Neural progenitor cell (in vitro differentiated cells): ENCODE measurements around the gene TMCO2. TPM values are rescaled to one million over a fixed set of nuclear protein-coding genes. Genes with fewer than 3 reads are reported as not detected.

Experiments used
- DNase-seq: peaks from one replicate; pipeline ENCODE4 v3.0.0-alpha.2; 2016; ENCODE audit warnings: low spot score
- H2AFZ ChIP-seq: fragments of 200-600 bp; sonication (generic); replicated peaks from 2 replicates; pipeline ENCODE4 v1.6.1; 2016; ENCODE audit warnings: antibody characterized with exemption
- H3F3A ChIP-seq: fragments of 200-600 bp; sonication (generic); 2 replicates; pipeline ENCODE4 v1.6.1; 2016; ENCODE audit warnings: antibody characterized with exemption, low read depth
- H3K27ac ChIP-seq: fragments of 200-600 bp; sonication (generic); 2 replicates; pipeline ENCODE4 v1.5.1; 2016; ENCODE audit warnings: mild to moderate bottlenecking
- H3K27me3 ChIP-seq: fragments of 200-600 bp; sonication (generic); 2 replicates; pipeline ENCODE4 v1.6.1; 2016; ENCODE audit warnings: mild to moderate bottlenecking, moderate library complexity
- H3K36me3 ChIP-seq: fragments of 200-600 bp; sonication (generic); 2 replicates; pipeline ENCODE4 v1.5.1; 2016
- H3K4me1 ChIP-seq: fragments of 200-600 bp; sonication (generic); 2 replicates; pipeline ENCODE4 v1.6.1; 2016; ENCODE audit warnings: mixed run types
- H3K4me2 ChIP-seq: fragments of 200-600 bp; sonication (generic); 2 replicates; pipeline ENCODE4 v1.6.1; 2016
- H3K4me3 ChIP-seq: fragments of 200-600 bp; sonication (generic); 2 replicates; pipeline ENCODE4 v1.5.1; 2016
- H3K79me2 ChIP-seq: fragments of 200-600 bp; sonication (generic); 2 replicates; pipeline ENCODE4 v1.6.1; 2016; ENCODE audit warnings: low read depth
- H3K9ac ChIP-seq: fragments of 200-600 bp; sonication (generic); 2 replicates; pipeline ENCODE4 v1.6.1; 2016
- H3K9me3 ChIP-seq: fragments of 200-600 bp; sonication (generic); 2 replicates; pipeline ENCODE4 v1.5.1; 2016; ENCODE audit warnings: low read depth
- H4K20me1 ChIP-seq: fragments of 200-600 bp; sonication (generic); 2 replicates; pipeline ENCODE4 v1.6.1; 2016; ENCODE audit warnings: low read depth
- H3K27ac Mint-ChIP-seq: 3 replicates; pipeline ENCODE4 v1.8.0; 2021; ENCODE audit warnings: mixed read lengths
- H3K27me3 Mint-ChIP-seq: 2 replicates; pipeline ENCODE4 v1.8.0; 2022; ENCODE audit warnings: low read depth, mild to moderate bottlenecking, inconsistent platforms, moderate library complexity, mixed read lengths; ENCODE audit not compliant: insufficient read depth
- H3K36me3 Mint-ChIP-seq: 3 replicates; pipeline ENCODE4 v1.8.0; 2021; ENCODE audit warnings: mixed read lengths
- H3K4me1 Mint-ChIP-seq: 3 replicates; pipeline ENCODE4 v1.8.0; 2021; ENCODE audit warnings: mixed read lengths
- H3K4me3 Mint-ChIP-seq: 3 replicates; pipeline ENCODE4 v1.8.0; 2021; ENCODE audit warnings: mild to moderate bottlenecking, moderate library complexity, mixed read lengths
- H3K9me3 Mint-ChIP-seq: 3 replicates; pipeline ENCODE4 v1.8.0; 2020; ENCODE audit warnings: mixed read lengths
- CTCF ChIP-seq: fragments of 200-600 bp; sonication (generic); IDR thresholded peaks from 2 replicates; pipeline ENCODE4 v1.5.1; 2017; ENCODE audit warnings: antibody characterized with exemption, mild to moderate bottlenecking
- EZH2 ChIP-seq: fragments of 200-600 bp; sonication (generic); IDR thresholded peaks from 2 replicates; pipeline ENCODE4 v1.6.1; 2017; ENCODE audit warnings: antibody characterized with exemption, mild to moderate bottlenecking, moderate library complexity
- EZH2phosphoT487 ChIP-seq: fragments of 200-600 bp; sonication (generic); IDR thresholded peaks from 2 replicates; pipeline ENCODE4 v1.6.1; 2017; ENCODE audit warnings: antibody characterized with exemption
- total RNA-seq: library from RNA; depleted of rRNA; stranded (reverse); fragments of >200 nt; gene quantifications from 2 replicates; pipeline ENCODE4 v1.2.3, GENCODE V29; 2015; ENCODE audit warnings: low replicate concordance

The TMCO2 gene
- not detected in 2 replicates for total RNA-seq

DNA sequence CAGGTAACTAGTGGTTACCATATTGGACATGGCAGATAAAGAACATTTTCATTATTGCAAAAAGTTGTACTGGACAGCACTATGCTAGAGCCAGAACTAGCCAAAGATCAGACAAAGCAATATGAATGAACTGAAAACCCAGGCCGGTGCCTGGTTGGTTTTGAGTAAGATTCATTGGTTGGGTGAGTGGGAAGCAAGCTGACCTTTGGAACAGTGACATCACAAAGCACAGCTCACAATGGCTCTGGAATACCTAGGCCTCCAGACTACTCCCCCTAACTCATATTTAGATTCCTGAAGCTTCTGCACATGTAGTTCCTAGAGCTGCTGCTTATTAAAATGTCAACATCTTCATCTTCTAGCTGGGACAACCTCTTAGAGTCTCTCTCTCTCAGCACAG lies at the start of gene TMCO2:
TMCO2 (plus strand) TSS at position 283 of the 400 bp plus-strand sequence; CDS start at position 340, 57 bp downstream.
- Mint-ChIP-seq H3K27ac (no peak within 1 kb of the TSS), H3K4me3 (no peak within 1 kb of the TSS), H3K4me1 (no peaks in the 10 kb centered on the region), H3K27me3 (no peaks in the 10 kb centered on the region), H3K9me3 (no peaks in the 10 kb centered on the region), H3K36me3 (no peaks in the 10 kb centered on the region)
- Histone ChIP-seq H3K9ac (no peak within 1 kb of the TSS), H3K4me1 (no peaks in the 10 kb centered on the region), H2AFZ (no peak within 1 kb of the TSS), H3K36me3 (no peaks in the 10 kb centered on the region), H3K79me2 (no peaks in the 10 kb centered on the region), H3K4me2 (no peak within 1 kb of the TSS), H3F3A (no peaks in the 10 kb centered on the region), H3K27ac (no peak within 1 kb of the TSS), H3K27me3 (no peaks in the 10 kb centered on the region), H3K9me3 (no peaks in the 10 kb centered on the region), H4K20me1 (no peaks in the 10 kb centered on the region), H3K4me3 (no peak within 1 kb of the TSS)
- TF ChIP-seq EZH2 (no peak), CTCF (no peak), EZH2phosphoT487 (no peak)
- DNase-seq = no peak

DNA sequence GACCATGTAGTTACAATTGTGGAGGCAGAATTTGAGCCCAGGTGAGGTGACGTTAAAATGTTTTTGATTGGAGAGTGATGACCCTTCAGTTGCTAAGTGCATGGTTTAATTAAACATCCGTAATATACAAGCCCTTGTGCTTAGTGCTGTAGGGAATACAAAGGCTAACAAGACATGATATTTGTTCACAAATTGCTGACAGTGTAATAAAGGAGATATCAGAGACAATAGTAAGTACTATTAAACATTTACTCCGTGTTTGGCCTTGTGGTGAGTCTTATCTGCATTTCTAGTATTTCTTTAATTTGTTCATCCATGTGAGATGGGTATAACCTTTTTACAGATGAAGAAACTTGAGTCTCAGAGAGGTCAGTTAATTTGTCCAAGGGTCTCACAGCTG lies 48.6 kb upstream of the TMCO2 start:
- TF ChIP-seq EZH2 = no peak
- TF ChIP-seq CTCF = no peak
- TF ChIP-seq EZH2phosphoT487 = no peak
- no peak overlapping the region for H3K4me2 ChIP-seq
- H3K27me3 ChIP-seq = no peaks in the 10 kb centered on the region
- Mint-ChIP-seq H3K27me3 (no peaks in the 10 kb centered on the region), H3K27ac (no peak overlapping the region), H3K36me3 (peaks cover 13% of the 10 kb centered on the region), H3K4me3 (no peak overlapping the region), H3K4me1 (no peaks in the 10 kb centered on the region), H3K9me3 (no peaks in the 10 kb centered on the region)
- DNase-seq = no peak
- no peak overlapping the region for H3K4me3 ChIP-seq
- H3K9me3 ChIP-seq = no peaks in the 10 kb centered on the region
- peaks cover 8% of the 10 kb centered on the region for H4K20me1 ChIP-seq
- peaks cover 9% of the 10 kb centered on the region for H3F3A ChIP-seq
- peaks cover 11% of the 10 kb centered on the region for H3K36me3 ChIP-seq
- peaks cover 5% of the 10 kb centered on the region for H3K79me2 ChIP-seq
- H2AFZ ChIP-seq = no peak overlapping the region
- H3K27ac ChIP-seq = no peak overlapping the region
- H3K9ac ChIP-seq = no peak overlapping the region
- no peaks in the 10 kb centered on the region for H3K4me1 ChIP-seq

DNA sequence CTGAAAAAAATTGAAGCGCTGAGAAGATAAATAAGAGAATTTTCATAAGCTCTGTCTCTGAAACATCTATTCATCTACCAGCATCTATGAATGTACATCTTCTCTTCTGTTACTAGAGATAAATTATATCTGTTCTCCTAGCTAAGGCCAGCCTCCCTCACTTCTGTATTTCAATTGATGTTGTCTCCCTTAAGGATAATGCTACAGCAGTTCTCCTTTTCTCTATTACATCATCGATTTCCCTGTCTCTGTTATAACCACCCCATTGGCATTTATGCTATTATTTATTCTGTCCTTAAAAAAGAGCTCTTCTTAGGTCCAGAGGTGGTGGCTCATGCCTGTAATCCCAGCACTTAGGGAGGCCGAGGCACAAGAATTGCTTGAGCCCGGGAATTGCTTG lies 42.9 kb upstream of the TMCO2 start:
- no peaks in the 10 kb centered on the region for H3K27me3 Mint-ChIP-seq
- H3K27me3 ChIP-seq = no peaks in the 10 kb centered on the region
- no peak overlapping the region for H3K9ac ChIP-seq
- H4K20me1 ChIP-seq = peaks cover 31% of the 10 kb centered on the region
- H3K27ac ChIP-seq = no peak overlapping the region
- no peak for DNase-seq
- H3K36me3 ChIP-seq = peaks cover 9% of the 10 kb centered on the region
- H3K4me1 Mint-ChIP-seq = no peaks in the 10 kb centered on the region
- no peaks in the 10 kb centered on the region for H3K9me3 Mint-ChIP-seq
- peaks cover 5% of the 10 kb centered on the region for H3K79me2 ChIP-seq
- no peak overlapping the region for H3K4me3 Mint-ChIP-seq
- no peak overlapping the region for H3K4me3 ChIP-seq
- H2AFZ ChIP-seq = no peak overlapping the region
- H3K4me1 ChIP-seq = no peaks in the 10 kb centered on the region
- TF ChIP-seq CTCF = no peak
- TF ChIP-seq EZH2 = no peak
- no peaks in the 10 kb centered on the region for H3F3A ChIP-seq
- no peak overlapping the region for H3K4me2 ChIP-seq
- no peak overlapping the region for H3K27ac Mint-ChIP-seq
- H3K9me3 ChIP-seq = no peaks in the 10 kb centered on the region
- H3K36me3 Mint-ChIP-seq = peaks cover 18% of the 10 kb centered on the region
